ENCODE measurements around the gene ZNF837. TPM values are rescaled to one million over a fixed set of nuclear protein-coding genes. Genes with fewer than 3 reads are reported as not detected.

ZNF837 gene
- total and polyA plus RNA-seq, 8 donors = 1.8 to 8.5 (median 2.3) TPM; not detected in 1

GRCh38 chr19:58382997-58383603 lies 2.3 kb upstream of the ZNF837 start:
- H3K36me3 ChIP-seq = peaks cover 0 to 2% (median 1%) of the 10 kb centered on the region in 4 donors
- H3K4me1 ChIP-seq = peaks cover 37 to 53% (median 51%) of the 10 kb centered on the region in 4 donors
- H3K4me3 ChIP-seq = no peak overlapping the region
- no peaks in the 10 kb centered on the region for H3K27me3 ChIP-seq
- TF ChIP-seq EP300 (IDR thresholded peaks at IDR 0.05) = no peak
- no peak for TF ChIP-seq POLR2A (IDR thresholded peaks at IDR 0.05)
- no peak for TF ChIP-seq POLR2AphosphoS5 (IDR thresholded peaks at IDR 0.05)
- TF ChIP-seq CTCF (IDR thresholded peaks at IDR 0.05) = no peak
- DNase-seq = peak in 1 of 2 donors; percentile 4
- intact Hi-C loops (cut with DNase I; ENCODE audit: low total_unique reads) = no loop called here
- 93 to 97% (median 94%) methylated on average over 4 to 6 of the region's 6 CpGs for WGBS, 5 donors
- H3K9me3 ChIP-seq = no peaks in the 10 kb centered on the region
- H3K27ac ChIP-seq = no peak overlapping the region

GRCh38 chr19:58381460-58382212 lies 806 bp upstream of the ZNF837 start:
- no peak for TF ChIP-seq POLR2A (IDR thresholded peaks at IDR 0.05)
- TF ChIP-seq POLR2AphosphoS5 (IDR thresholded peaks at IDR 0.05) = no peak
- no peak for TF ChIP-seq EP300 (IDR thresholded peaks at IDR 0.05)
- TF ChIP-seq CTCF (IDR thresholded peaks at IDR 0.05) = no peak
- peaks cover 32 to 45% (median 44%) of the 10 kb centered on the region in 4 donors for H3K4me1 ChIP-seq
- H3K36me3 ChIP-seq = no peaks in the 10 kb centered on the region
- intact Hi-C loops (cut with DNase I; ENCODE audit: low total_unique reads) = no loop called here
- H3K9me3 ChIP-seq = no peaks in the 10 kb centered on the region
- peak overlapping the region; percentile 75 to 96 (median 90) for H3K4me3 ChIP-seq
- DNase-seq = no peak
- WGBS, 5 donors = 26 to 32% (median 28%) methylated on average over 26 of the region's 26 CpGs
- no peaks in the 10 kb centered on the region for H3K27me3 ChIP-seq
- H3K27ac ChIP-seq = peak overlapping the region; percentile 68 to 99 (median 96)

GRCh38 chr19:58380037-58380661 lies 681 bp downstream of the ZNF837 start:
- 3 to 8% (median 5%) methylated on average over 22 to 24 of the region's 24 CpGs for whole genome bisulfite sequencing, 5 donors
- no peaks in the 10 kb centered on the region for H3K9me3 ChIP-seq
- H3K27me3 ChIP-seq = no peaks in the 10 kb centered on the region

More at GRCh38 chr19:58380037-58380661, 681 bp downstream of the ZNF837 start:
- intact Hi-C loops (cut with DNase I; ENCODE audit: low total_unique reads) = no loop called here
- Histone ChIP-seq H3K4me1 (peaks cover 19 to 33% (median 29%) of the 10 kb centered on the region in 4 donors), H3K36me3 (no peaks in the 10 kb centered on the region), H3K4me3 (peak overlapping the region; percentile 75 to 96 (median 90)), H3K27ac (peak overlapping the region; percentile 94 to 99 (median 97))
- TF ChIP-seq POLR2A (IDR thresholded peaks at IDR 0.05) = no peak
- no peak for TF ChIP-seq POLR2AphosphoS5 (IDR thresholded peaks at IDR 0.05)
- no peak for TF ChIP-seq CTCF (IDR thresholded peaks at IDR 0.05)
- no peak for TF ChIP-seq EP300 (IDR thresholded peaks at IDR 0.05)
- no peak for DNase-seq

All from stomach (tissue), 9 donors.